ENCODE results near the gene SMIM10L2A.

The SMIM10L2A gene

GRCh38 chrX:135384161-135384836 lies 37.4 kb upstream of the SMIM10L2A start:
- no peak overlapping the region for H2BK120ac ChIP-seq (ENCODE audit: low read depth, low read length)
- H3K79me1 ChIP-seq (replicated peaks; ENCODE audit: low read length, poor library complexity, severe bottlenecking): no peaks in the 10 kb centered on the region
- no peak overlapping the region for H2AFZ ChIP-seq (ENCODE audit: low read depth, low read length)
- H3K4me3 ChIP-seq (ENCODE audit: insufficient read depth in 1 of 2, low read depth in 1 of 2, low read length in 2 of 2): no peak overlapping the region
- no peak overlapping the region for H2BK15ac ChIP-seq (ENCODE audit: low read depth, poor library complexity, severe bottlenecking)
- no peak overlapping the region for H3K4me2 ChIP-seq (ENCODE audit: low read length, poor library complexity, severe bottlenecking)
- no peaks in the 10 kb centered on the region for H3K9me3 ChIP-seq (ENCODE audit: control insufficient read depth, low read length)
- no peak overlapping the region for H3K27ac ChIP-seq (ENCODE audit: low read length, poor library complexity, severe bottlenecking)
- no peaks in the 10 kb centered on the region for H3K36me3 ChIP-seq (ENCODE audit: control insufficient read depth in 1 of 2, insufficient read depth in 2 of 2, low read depth in 1 of 2, low read length in 2 of 2)
- H2BK12ac ChIP-seq (ENCODE audit: low read length in 2 of 2): no peak overlapping the region
- H2AK5ac ChIP-seq (ENCODE audit: low read length, severe bottlenecking): no peak overlapping the region
- no peak overlapping the region for H3K4ac ChIP-seq (ENCODE audit: low read depth in 1 of 2, low read length in 2 of 2)
- WGBS: 100% methylated on average over 2 of the region's 6 CpGs
- no peaks in the 10 kb centered on the region for H3K27me3 ChIP-seq (ENCODE audit: control insufficient read depth in 1 of 2, insufficient read depth in 1 of 2, low read length in 2 of 2)
- no peak for DNase-seq
- no peak overlapping the region for H3K9ac ChIP-seq (ENCODE audit: low read length)
- no peak overlapping the region for H3K23ac ChIP-seq (ENCODE audit: low read length in 2 of 2)
- no peak overlapping the region for H4K8ac ChIP-seq (ENCODE audit: low read length)
- no peaks in the 10 kb centered on the region for H3K4me1 ChIP-seq (ENCODE audit: control insufficient read depth, insufficient read depth, low read depth, low read length)
- H4K91ac ChIP-seq (ENCODE audit: low read length): no peak overlapping the region
- no peak overlapping the region for H2BK5ac ChIP-seq (ENCODE audit: low read depth, low read length, poor library complexity, severe bottlenecking)
- H3K14ac ChIP-seq (ENCODE audit: low read length in 2 of 2): no peak overlapping the region
- no peak overlapping the region for H3K18ac ChIP-seq (ENCODE audit: low read depth in 1 of 2, low read length in 2 of 2)

GRCh38 chrX:135388841-135389240 lies 32.9 kb upstream of the SMIM10L2A start:
- Histone ChIP-seq H2BK12ac (ENCODE audit: low read length in 2 of 2) (no peak overlapping the region), H3K14ac (ENCODE audit: low read length in 2 of 2) (no peak overlapping the region), H3K4me3 (ENCODE audit: insufficient read depth in 1 of 2, low read depth in 1 of 2, low read length in 2 of 2) (no peak overlapping the region), H4K91ac (ENCODE audit: low read length) (no peak overlapping the region), H3K18ac (ENCODE audit: low read depth in 1 of 2, low read length in 2 of 2) (no peak overlapping the region), H2BK5ac (ENCODE audit: low read depth, low read length, poor library complexity, severe bottlenecking) (no peak overlapping the region), H3K4me2 (ENCODE audit: low read length, poor library complexity, severe bottlenecking) (no peak overlapping the region), H2BK15ac (ENCODE audit: low read depth, poor library complexity, severe bottlenecking) (no peak overlapping the region), H2AK5ac (ENCODE audit: low read length, severe bottlenecking) (no peak overlapping the region), H3K79me1 (replicated peaks; ENCODE audit: low read length, poor library complexity, severe bottlenecking) (no peaks in the 10 kb centered on the region), H2BK120ac (ENCODE audit: low read depth, low read length) (no peak overlapping the region), H4K8ac (ENCODE audit: low read length) (no peak overlapping the region), H3K4me1 (ENCODE audit: control insufficient read depth, insufficient read depth, low read depth, low read length) (no peaks in the 10 kb centered on the region), H3K36me3 (ENCODE audit: control insufficient read depth in 1 of 2, insufficient read depth in 2 of 2, low read depth in 1 of 2, low read length in 2 of 2) (no peaks in the 10 kb centered on the region), H3K9ac (ENCODE audit: low read length) (no peak overlapping the region), H2AFZ (ENCODE audit: low read depth, low read length) (no peak overlapping the region), H3K23ac (ENCODE audit: low read length in 2 of 2) (no peak overlapping the region), H3K4ac (ENCODE audit: low read depth in 1 of 2, low read length in 2 of 2) (no peak overlapping the region), H3K27me3 (ENCODE audit: control insufficient read depth in 1 of 2, insufficient read depth in 1 of 2, low read length in 2 of 2) (peaks cover 0 to 7% of the 10 kb centered on the region in 2 experiments), H3K27ac (ENCODE audit: low read length, poor library complexity, severe bottlenecking) (no peak overlapping the region), H3K9me3 (ENCODE audit: control insufficient read depth, low read length) (no peaks in the 10 kb centered on the region)
- no peak for DNase-seq
- 100% methylated on average over 1 of the region's 2 CpGs for WGBS

- no peaks in the 10 kb centered on the region for H3K36me3 ChIP-seq (ENCODE audit: control insufficient read depth in 1 of 2, insufficient read depth in 2 of 2, low read depth in 1 of 2, low read length in 2 of 2)
- H2BK120ac ChIP-seq (ENCODE audit: low read depth, low read length): no peak overlapping the region
- WGBS: no CpG with 5 or more reads among the region's 1 CpG
- no peak overlapping the region for H2BK12ac ChIP-seq (ENCODE audit: low read length in 2 of 2)
- H2AK5ac ChIP-seq (ENCODE audit: low read length, severe bottlenecking): no peak overlapping the region
- no peaks in the 10 kb centered on the region for H3K4me1 ChIP-seq (ENCODE audit: control insufficient read depth, insufficient read depth, low read depth, low read length)
- H3K4me3 ChIP-seq (ENCODE audit: insufficient read depth in 1 of 2, low read depth in 1 of 2, low read length in 2 of 2): no peak overlapping the region
- peaks cover 0 to 7% of the 10 kb centered on the region in 2 experiments for H3K27me3 ChIP-seq (ENCODE audit: control insufficient read depth in 1 of 2, insufficient read depth in 1 of 2, low read length in 2 of 2)
- H3K9me3 ChIP-seq (ENCODE audit: control insufficient read depth, low read length): no peaks in the 10 kb centered on the region
- H2AFZ ChIP-seq (ENCODE audit: low read depth, low read length): no peak overlapping the region
- no peak overlapping the region for H2BK15ac ChIP-seq (ENCODE audit: low read depth, poor library complexity, severe bottlenecking)
- no peak overlapping the region for H3K9ac ChIP-seq (ENCODE audit: low read length)
- H3K27ac ChIP-seq (ENCODE audit: low read length, poor library complexity, severe bottlenecking): no peak overlapping the region
- no peak overlapping the region for H4K8ac ChIP-seq (ENCODE audit: low read length)
- H4K91ac ChIP-seq (ENCODE audit: low read length): no peak overlapping the region
- no peak for DNase-seq
- H2BK5ac ChIP-seq (ENCODE audit: low read depth, low read length, poor library complexity, severe bottlenecking): no peak overlapping the region
- H3K23ac ChIP-seq (ENCODE audit: low read length in 2 of 2): no peak overlapping the region
- H3K4me2 ChIP-seq (ENCODE audit: low read length, poor library complexity, severe bottlenecking): no peak overlapping the region
- H3K14ac ChIP-seq (ENCODE audit: low read length in 2 of 2): no peak overlapping the region
- no peak overlapping the region for H3K4ac ChIP-seq (ENCODE audit: low read depth in 1 of 2, low read length in 2 of 2)
- no peak overlapping the region for H3K18ac ChIP-seq (ENCODE audit: low read depth in 1 of 2, low read length in 2 of 2)
- no peaks in the 10 kb centered on the region for H3K79me1 ChIP-seq (replicated peaks; ENCODE audit: low read length, poor library complexity, severe bottlenecking)
These were observed 32.5 kb upstream of the SMIM10L2A start for GRCh38 chrX:135389243-135389642.

GRCh38 chrX:135389717-135390116 lies 32.0 kb upstream of the SMIM10L2A start:
- no peak overlapping the region for H2BK15ac ChIP-seq (ENCODE audit: low read depth, poor library complexity, severe bottlenecking)
- H3K4me2 ChIP-seq (ENCODE audit: low read length, poor library complexity, severe bottlenecking): no peak overlapping the region
- no peak overlapping the region for H2BK120ac ChIP-seq (ENCODE audit: low read depth, low read length)
- DNase-seq: no peak
- H3K4ac ChIP-seq (ENCODE audit: low read depth in 1 of 2, low read length in 2 of 2): no peak overlapping the region
- H3K4me3 ChIP-seq (ENCODE audit: insufficient read depth in 1 of 2, low read depth in 1 of 2, low read length in 2 of 2): no peak overlapping the region
- no peaks in the 10 kb centered on the region for H3K79me1 ChIP-seq (replicated peaks; ENCODE audit: low read length, poor library complexity, severe bottlenecking)
- no peak overlapping the region for H2BK5ac ChIP-seq (ENCODE audit: low read depth, low read length, poor library complexity, severe bottlenecking)
- WGBS: 55% methylated on average over 1 of the region's 2 CpGs
- H3K9me3 ChIP-seq (ENCODE audit: control insufficient read depth, low read length): no peaks in the 10 kb centered on the region
- H3K4me1 ChIP-seq (ENCODE audit: control insufficient read depth, insufficient read depth, low read depth, low read length): no peaks in the 10 kb centered on the region
- no peak overlapping the region for H3K14ac ChIP-seq (ENCODE audit: low read length in 2 of 2)
- no peaks in the 10 kb centered on the region for H3K36me3 ChIP-seq (ENCODE audit: control insufficient read depth in 1 of 2, insufficient read depth in 2 of 2, low read depth in 1 of 2, low read length in 2 of 2)
- no peak overlapping the region for H2AFZ ChIP-seq (ENCODE audit: low read depth, low read length)
- no peak overlapping the region for H3K9ac ChIP-seq (ENCODE audit: low read length)
- no peak overlapping the region for H2BK12ac ChIP-seq (ENCODE audit: low read length in 2 of 2)
- H2AK5ac ChIP-seq (ENCODE audit: low read length, severe bottlenecking): no peak overlapping the region
- no peak overlapping the region for H3K23ac ChIP-seq (ENCODE audit: low read length in 2 of 2)
- no peak overlapping the region for H4K91ac ChIP-seq (ENCODE audit: low read length)
- H3K27ac ChIP-seq (ENCODE audit: low read length, poor library complexity, severe bottlenecking): no peak overlapping the region
- H3K27me3 ChIP-seq (ENCODE audit: control insufficient read depth in 1 of 2, insufficient read depth in 1 of 2, low read length in 2 of 2): peaks cover 0 to 7% of the 10 kb centered on the region in 2 experiments
- H4K8ac ChIP-seq (ENCODE audit: low read length): no peak overlapping the region
- no peak overlapping the region for H3K18ac ChIP-seq (ENCODE audit: low read depth in 1 of 2, low read length in 2 of 2)

Data from mesenchymal stem cell (in vitro differentiated cells and primary cell).